ENCODE measurements around the gene TAS2R30.

DNA sequence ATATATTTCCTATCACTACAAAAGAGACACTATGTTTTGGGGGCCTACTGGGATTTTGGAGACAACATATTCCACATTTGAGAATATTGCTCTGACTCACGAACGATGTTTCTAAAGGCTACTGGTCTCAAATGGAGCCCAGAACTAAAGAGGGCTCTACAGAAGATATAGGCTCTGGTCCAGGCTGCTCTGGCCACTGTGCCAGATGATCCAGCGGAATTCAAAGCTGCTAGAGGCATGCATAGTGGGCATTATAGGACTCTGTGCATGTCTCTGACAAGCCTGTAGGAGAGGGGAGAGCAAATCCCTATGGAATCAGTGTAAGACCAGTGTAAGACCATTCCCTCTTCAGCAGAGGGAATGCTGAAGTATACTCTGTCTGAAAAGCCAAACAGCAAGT is 4.1 kb downstream of the TAS2R30 start:
- TF ChIP-seq POLR2A (IDR thresholded peaks at IDR 0.05) = no peak
- no peak for TF ChIP-seq CTCF (IDR thresholded peaks at IDR 0.05)
